GM21825 (cell line): ENCODE results near the gene PILRA.
"Not testable (repeated sequence)": the region's sequence is repeated elsewhere in the genome, so short reads cannot be mapped to it uniquely, and the experiment has no call there.

Source experiments
- ATAC-seq: cut with Tn5 transposase; IDR thresholded peaks from one replicate; pipeline ENCODE4 v1.9.1; 2021; ENCODE audit warnings: mild to moderate bottlenecking, moderate library complexity; ENCODE audit not compliant: unreplicated experiment

Gene PILRA

DNA sequence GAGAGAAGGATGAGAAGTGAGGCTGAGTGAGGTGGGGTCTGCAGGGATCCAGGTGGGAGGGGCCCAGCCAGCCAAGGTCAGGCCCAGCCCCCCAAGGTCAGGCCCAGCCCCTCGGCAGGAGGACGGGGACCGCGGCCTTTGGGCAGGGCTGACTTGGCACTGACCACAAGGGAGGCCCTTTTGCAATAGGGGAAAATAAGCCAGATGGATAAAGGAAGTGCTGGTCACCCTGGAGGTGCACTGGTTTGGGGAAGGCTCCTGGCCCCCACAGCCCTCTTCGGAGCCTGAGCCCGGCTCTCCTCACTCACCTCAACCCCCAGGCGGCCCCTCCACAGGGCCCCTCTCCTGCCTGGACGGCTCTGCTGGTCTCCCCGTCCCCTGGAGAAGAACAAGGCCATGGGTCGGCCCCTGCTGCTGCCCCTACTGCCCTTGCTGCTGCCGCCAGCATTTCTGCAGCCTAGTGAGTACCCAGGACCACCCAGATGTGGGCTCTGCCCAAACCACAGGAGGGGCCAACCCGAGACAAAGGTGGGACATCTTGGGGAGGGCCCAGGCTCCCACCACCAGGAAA is at the start of gene PILRA:
Gene PILRA, plus strand, starts transcription at position 227 of the 571 bp plus-strand sequence. Its CDS starts 170 bp downstream, at position 397.
- ATAC-seq = no peak

DNA sequence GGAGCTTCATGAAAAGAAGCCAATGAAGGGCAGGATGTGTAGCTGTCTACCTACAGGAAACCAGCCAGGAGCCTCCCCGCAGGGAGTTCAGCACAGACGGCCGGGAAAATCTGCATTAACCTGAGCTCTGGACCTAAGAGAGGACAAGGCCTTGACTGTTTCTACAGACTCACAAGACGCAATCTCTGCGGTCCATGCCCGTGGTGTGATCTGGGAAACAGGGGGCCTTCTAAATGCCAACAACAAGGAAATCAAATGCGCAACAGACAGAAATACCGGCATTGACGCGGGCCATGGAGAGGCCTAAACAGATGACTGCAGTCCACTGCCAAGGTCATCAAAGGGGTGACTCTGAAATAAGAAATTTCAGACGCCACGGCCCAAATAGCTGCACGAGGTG is 49.1 kb upstream of the PILRA start:
- ATAC-seq = not testable (repeated sequence)

GRCh38 chr7:100325671-100326070 is 47.6 kb upstream of the PILRA start:
- ATAC-seq = not testable (repeated sequence)

- not testable (repeated sequence) for ATAC-seq
Observed at GRCh38 chr7:100326914-100327313, 46.4 kb upstream of the PILRA start.

DNA sequence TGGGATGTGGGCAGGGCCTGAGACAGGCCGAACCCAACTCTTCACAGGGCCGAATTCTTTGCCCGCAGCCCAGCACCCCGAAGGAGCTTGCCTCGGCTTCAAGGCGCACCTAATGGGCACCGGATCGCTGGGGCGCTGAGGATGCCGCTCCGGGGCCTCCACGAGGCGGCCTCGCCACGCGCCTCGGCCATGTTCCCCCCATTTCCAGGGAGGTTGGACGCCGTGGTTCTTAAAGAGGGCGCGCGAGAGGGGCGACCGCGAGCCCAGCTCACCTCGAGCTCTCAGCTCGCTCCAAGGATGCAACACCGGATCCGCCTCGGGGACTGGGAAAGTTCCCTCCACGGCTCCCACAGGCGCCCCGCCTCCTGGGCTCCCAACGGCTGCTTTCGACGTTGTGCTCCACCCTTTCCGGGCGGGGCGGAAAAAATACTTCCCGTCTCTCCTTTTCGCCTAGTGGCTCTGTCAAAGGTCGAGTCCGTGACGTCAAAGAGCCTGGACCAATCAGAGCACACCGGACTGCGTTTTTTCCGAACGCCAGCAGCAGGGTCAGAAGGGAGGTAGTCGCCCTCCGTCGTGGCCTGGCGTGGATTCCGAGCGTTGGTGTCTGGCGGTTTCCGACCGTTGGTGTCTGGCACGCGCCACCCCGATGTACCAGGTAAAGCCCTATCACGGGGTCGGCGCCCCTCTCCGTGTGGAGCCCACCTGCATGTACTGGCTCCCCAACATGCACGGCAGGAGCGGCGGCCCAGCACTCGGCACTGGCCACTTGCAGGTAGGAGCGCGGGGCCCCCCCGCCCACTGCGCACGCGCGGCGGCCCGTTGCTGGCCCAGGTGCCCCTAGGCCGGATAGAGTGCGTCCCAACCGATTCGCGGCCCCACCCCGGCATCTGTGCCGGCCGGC is 37.5 kb upstream of the PILRA start:
- ATAC-seq = peak; percentile 91

DNA sequence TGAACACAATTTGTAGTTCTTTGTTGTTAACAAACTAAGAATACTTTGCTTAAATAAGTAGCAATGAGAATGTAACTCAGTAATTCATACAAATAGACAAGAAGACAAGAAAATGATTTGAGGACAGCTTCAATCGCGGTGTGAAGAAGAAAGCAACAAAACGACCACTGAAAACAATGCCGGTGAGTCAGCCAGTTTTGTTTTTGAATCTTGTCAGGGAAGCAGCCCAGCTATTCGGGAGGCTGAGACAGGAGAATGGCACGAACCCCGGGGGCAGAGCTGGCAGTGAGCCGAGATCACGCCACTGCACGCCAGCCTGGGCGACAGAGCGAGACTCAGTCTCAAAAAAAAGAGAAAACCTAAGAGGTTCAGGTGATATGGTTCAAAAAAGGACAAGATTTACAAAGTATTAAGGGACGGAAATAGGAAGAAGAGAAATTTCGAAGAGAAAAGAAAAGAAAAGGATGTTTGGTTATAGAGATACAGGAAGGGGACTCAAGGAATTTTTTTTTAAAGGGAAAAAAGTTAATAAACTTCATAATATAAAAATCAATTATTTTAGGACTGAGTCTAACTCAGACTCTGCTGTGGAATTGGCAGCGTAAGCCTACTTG is 35.1 kb upstream of the PILRA start:
- not testable (repeated sequence) for ATAC-seq

DNA sequence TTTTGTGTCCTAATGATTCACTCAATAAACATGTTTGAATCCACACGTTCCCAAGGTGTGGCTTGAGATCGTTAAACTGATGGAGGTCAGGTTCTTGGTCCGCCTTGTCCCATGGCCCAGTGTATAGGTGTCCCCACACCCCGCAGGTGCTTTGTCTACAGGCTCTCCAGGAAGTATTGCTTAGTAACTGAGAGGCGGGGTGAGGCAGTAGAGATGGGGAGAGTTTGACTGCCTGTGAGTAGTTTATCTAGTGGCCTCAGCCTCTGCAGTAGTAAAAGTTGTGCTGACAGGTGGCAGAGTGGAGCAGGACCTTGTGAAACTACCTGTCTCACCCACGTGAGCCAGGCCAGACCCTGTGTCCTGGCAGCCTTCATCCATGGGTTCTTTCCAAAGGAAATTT is 32.0 kb upstream of the PILRA start:
- ATAC-seq = not testable (repeated sequence)

DNA sequence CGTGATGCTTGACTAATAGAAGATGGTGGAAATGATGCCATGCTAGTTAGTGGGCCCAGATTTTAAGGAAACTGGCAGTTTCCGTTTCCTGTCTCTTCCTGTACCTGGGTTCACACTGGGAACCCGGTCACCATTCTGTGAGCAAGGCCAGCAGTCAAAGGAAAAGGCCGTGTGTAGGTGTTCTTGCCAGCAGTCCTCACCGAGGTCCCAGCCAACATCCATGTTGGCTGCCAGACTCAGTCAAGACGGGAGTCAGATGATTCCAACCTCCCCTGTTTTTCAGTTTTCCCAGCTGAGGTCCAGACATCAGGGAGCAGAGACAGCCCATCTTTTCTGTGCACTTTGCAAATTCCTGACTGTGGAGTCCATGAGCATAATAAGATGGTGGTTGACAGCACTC is 30.5 kb upstream of the PILRA start:
- no peak for ATAC-seq

GRCh38 chr7:100344124-100344559 is 29.1 kb upstream of the PILRA start:
- ATAC-seq = peak; percentile 20

GRCh38 chr7:100344560-100345287 is 28.6 kb upstream of the PILRA start:
- peak; percentile 75 for ATAC-seq

DNA sequence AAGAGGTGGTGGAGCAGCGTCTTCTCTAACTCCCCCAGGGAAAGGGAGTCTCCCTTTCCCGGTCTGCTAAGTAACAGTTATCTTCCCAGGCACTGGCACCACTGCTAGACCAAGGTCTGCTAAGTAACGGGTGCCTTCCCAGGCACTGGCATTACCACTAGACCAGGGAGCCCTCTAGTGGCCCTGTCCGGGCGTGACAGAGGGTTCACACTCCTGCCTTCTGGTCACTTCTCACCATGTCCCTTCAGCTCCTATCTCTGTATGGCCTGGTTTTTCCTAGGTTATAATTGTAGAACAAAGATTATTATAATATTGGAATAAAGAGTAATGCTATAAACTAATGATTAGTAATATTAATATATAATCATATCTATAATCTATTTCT is 28.0 kb upstream of the PILRA start:
- ATAC-seq = peak; percentile 28

DNA sequence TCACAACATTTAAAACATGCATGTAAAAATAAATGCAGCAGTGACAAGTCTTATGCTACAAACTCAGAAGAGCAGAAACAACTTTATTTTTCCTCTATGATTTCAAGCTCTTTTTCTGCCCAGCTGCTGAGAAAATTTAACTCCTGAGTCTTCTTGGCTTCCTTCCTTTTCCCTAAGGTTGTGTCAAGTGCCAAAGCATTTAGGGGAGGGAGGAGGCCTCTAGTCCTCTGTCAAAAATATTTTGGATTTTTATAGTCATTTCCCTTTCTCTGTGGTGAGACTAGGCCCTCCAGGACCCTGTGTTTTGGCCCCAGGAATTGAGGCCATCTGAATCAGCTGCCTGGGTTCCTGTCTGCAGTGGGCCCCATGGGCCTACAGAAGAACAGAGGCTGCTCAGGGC is 26.4 kb upstream of the PILRA start:
- ATAC-seq = no peak

DNA sequence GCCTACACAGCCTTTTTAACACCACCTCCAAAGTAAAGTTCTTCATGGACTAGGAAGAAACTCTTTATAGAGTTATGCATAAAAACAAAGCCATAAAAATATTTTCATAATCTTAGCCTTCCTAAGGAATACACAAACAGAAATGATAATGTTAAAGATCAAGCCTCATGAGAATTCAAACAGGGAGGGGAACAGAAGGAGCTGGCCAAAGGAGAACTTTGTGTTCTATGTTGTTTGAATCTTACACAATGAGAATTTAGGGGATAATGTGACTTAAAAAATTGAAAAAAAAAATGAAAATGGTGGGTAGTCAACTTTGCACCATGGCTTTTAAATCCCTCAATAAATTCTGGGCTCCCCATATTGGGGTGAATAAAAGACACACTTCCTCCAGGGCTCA is 24.5 kb upstream of the PILRA start:
- ATAC-seq = no peak

GRCh38 chr7:100349757-100350156 is 23.5 kb upstream of the PILRA start:
- no peak for ATAC-seq

DNA sequence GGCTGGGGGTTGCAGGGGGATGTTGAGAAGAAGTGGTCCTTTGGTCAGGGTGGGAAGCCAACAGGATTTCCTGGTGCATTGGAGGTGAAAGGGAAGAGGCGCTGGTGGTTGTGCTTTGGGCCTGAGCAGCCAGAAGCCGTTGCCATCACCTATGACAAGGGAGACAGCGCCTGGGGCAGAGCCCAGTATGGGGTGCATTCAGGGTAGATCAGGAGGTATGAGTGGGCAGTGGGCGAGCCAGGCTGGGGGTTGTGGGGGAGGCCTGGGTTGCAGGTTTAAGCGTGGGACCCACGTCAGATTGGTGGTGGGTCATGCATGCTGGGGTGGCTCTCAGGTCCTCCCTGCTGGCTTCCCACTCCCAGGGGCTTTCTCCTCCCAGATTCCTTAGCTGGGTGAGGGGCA is 21.6 kb upstream of the PILRA start:
- ATAC-seq = no peak

GRCh38 chr7:100352230-100352781 is 21.0 kb upstream of the PILRA start:
- ATAC-seq = not testable (repeated sequence)

- no peak for ATAC-seq
Observed at GRCh38 chr7:100352984-100353684, 20.2 kb upstream of the PILRA start.

DNA sequence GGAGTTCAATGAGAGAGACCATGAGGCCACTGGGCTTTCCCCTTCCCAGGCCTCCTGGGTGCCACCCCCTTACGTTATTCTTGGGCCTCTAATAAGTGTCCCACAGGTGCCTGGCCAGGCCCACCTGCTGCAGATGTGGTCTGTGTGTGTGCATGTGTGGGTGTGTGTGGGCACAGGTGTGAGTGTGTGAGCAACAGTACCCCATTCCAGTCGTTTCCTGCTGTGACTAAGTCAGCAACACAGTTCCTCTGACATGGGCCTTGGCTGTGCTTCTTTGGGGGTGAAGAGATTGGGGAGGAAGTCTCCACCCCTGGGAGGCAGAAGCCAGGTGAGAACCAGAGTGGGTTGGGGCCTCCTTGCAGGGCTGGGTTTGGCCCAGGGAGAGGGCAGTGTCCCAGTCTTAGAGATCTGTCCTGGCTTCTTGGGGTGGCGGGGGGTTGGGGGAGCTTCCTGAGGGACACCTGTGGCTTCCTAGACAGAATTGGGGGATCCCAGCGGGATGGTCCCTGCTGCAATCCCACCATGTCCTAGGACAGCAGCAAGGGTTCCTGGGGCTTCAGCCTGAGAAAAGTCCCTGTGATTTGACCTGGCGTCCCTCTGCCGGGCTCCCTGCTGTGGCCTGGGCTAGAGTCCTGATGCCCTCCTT is 19.5 kb upstream of the PILRA start:
- ATAC-seq = no peak

DNA sequence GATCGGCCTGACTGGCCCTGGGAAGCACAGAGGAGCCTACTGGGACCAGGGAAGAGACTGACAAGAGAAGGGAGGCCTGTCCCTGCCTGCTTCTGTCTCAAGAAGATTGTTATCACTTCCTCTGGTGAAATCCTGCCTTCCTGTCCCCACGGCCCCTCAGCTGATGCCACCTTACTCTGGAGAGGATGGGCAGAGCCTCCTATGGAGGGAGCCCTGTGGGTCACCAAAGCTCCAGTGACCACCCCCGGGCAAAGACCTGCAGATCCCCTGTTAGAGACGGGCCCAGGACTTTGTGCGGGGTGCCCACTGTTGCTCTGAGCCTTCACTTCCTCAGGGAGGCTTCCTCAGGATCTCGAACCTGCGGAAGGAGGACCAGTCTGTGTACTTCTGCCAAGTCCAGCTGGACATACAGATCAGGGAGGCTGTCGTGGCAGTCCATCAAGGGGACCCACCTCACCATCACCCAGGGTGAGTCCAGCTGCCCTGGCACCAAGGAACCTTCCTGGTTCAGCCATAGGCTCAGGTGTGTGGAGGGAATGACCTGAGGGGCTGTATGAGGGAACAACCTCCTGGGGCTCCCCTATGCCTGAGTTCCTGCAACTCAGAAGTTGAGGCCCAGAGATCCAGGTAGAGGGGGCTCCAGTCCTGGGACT is 16.7 kb upstream of the PILRA start:
- ATAC-seq = no peak
